Measurements from ENCODE around the gene PDGFD.
A peak's percentile ranks its signal among the peaks of the same experiment; 100 is the strongest.

PDGFD gene

GRCh38 chr11:104159356-104159755, 4.6 kb downstream of the PDGFD start:
- TF ChIP-seq CTCF (IDR thresholded peaks at IDR 0.05; ENCODE audit: low read depth, low read length), result no peak
- peak; percentile 8 for DNase-seq (ENCODE audit: low read depth, low spot score)
- H3K4me3 ChIP-seq (ENCODE audit: low read depth, low read length), result no peak overlapping the region
- in situ Hi-C loops (cut with HindIII; ENCODE audit: low sequenced_read_pairs), result no loop called here

- in situ Hi-C loops (cut with HindIII; ENCODE audit: low sequenced_read_pairs), result no loop called here
- no peak overlapping the region for H3K4me3 ChIP-seq (ENCODE audit: low read depth, low read length)
- TF ChIP-seq CTCF (IDR thresholded peaks at IDR 0.05; ENCODE audit: low read depth, low read length), result no peak
- no peak for DNase-seq (ENCODE audit: low read depth, low spot score)
Measured at GRCh38 chr11:104155375-104155774, 8.6 kb downstream of the PDGFD start.

- no peak overlapping the region for H3K4me3 ChIP-seq (ENCODE audit: low read depth, low read length)
- DNase-seq (ENCODE audit: low read depth, low spot score), result no peak
- TF ChIP-seq CTCF (IDR thresholded peaks at IDR 0.05; ENCODE audit: low read depth, low read length), result no peak
- in situ Hi-C loops (cut with HindIII; ENCODE audit: low sequenced_read_pairs), result no loop called here
Measured at GRCh38 chr11:104154296-104154695, 9.7 kb downstream of the PDGFD start.

GRCh38 chr11:104152941-104153505, 10.9 kb downstream of the PDGFD start:
- no peak overlapping the region for H3K4me3 ChIP-seq (ENCODE audit: low read depth, low read length)
- in situ Hi-C loops (cut with HindIII; ENCODE audit: low sequenced_read_pairs), result no loop called here
- TF ChIP-seq CTCF (IDR thresholded peaks at IDR 0.05; ENCODE audit: low read depth, low read length), result no peak
- DNase-seq (ENCODE audit: low read depth, low spot score), result no peak

- peak; percentile 14 for DNase-seq (ENCODE audit: low read depth, low spot score)
- in situ Hi-C loops (cut with HindIII; ENCODE audit: low sequenced_read_pairs), result no loop called here
- no peak overlapping the region for H3K4me3 ChIP-seq (ENCODE audit: low read depth, low read length)
- TF ChIP-seq CTCF (IDR thresholded peaks at IDR 0.05; ENCODE audit: low read depth, low read length), result peak; percentile 47
Measured at GRCh38 chr11:104151404-104152204, 12.3 kb downstream of the PDGFD start.

- TF ChIP-seq CTCF (IDR thresholded peaks at IDR 0.05; ENCODE audit: low read depth, low read length), result no peak
- peak; percentile 4 for DNase-seq (ENCODE audit: low read depth, low spot score)
- no peak overlapping the region for H3K4me3 ChIP-seq (ENCODE audit: low read depth, low read length)
- in situ Hi-C loops (cut with HindIII; ENCODE audit: low sequenced_read_pairs), result no loop called here
Measured at GRCh38 chr11:104148706-104149105, 15.2 kb downstream of the PDGFD start.

Data from astrocyte of the spinal cord (primary cell).